H1 (cell line): ENCODE measurements around the gene SLC25A51. TPM values are rescaled to one million over a fixed set of nuclear protein-coding genes. Genes with fewer than 3 reads are reported as not detected.
A peak's percentile ranks its signal among the peaks of the same experiment; 100 is the strongest.

Experiments
- CTCF ChIA-PET: fragments of 300-600 bp; sonication (Branson Sonifier 250); formaldehyde crosslinking; loops from one replicate; lab custom pipeline; 2021; ENCODE audit not compliant: partially characterized antibody; lab: Charles Lee
- POLR2A ChIA-PET: fragments of 300-600 bp; sonication (Branson Sonifier 250); formaldehyde crosslinking; loops from one replicate; lab custom pipeline; 2021; ENCODE audit warnings: inconsistent platforms; ENCODE audit not compliant: partially characterized antibody; lab: Charles Lee
- DNase-seq, 2 experiments: peaks; one replicate each; pipeline versions ENCODE4 v3.0.0 to v3.0.0-alpha.2; 2010 to 2022; ENCODE audit warnings: low spot score in 2 of 2, low read depth in 1 of 2, mixed read lengths in 1 of 2
- FAIRE-seq: peaks from 2 replicates; lab custom pipeline; 2011; peaks lifted over from hg19 to GRCh38; lab: Jason Lieb, UNC
- H2AFZ ChIP-seq: 2 replicates; pipeline ENCODE4 v1.8.1; 2012; ENCODE audit warnings: low read length, inconsistent platforms
- H2AK5ac ChIP-seq: 2 replicates; pipeline ENCODE4 v1.6.1; 2013; ENCODE audit warnings: low read depth, low read length
- H2BK120ac ChIP-seq: replicated peaks from 2 replicates; pipeline ENCODE3; 2013; ENCODE audit warnings: low read depth, low read length, inconsistent platforms
- H2BK12ac ChIP-seq: 2 replicates; pipeline ENCODE4 v1.6.1; 2013; ENCODE audit warnings: low read depth, low read length
- H2BK15ac ChIP-seq: 2 replicates; pipeline ENCODE4 v1.6.1; 2013; ENCODE audit warnings: low read length
- H2BK20ac ChIP-seq: 2 replicates; pipeline ENCODE4 v1.6.1; 2013; ENCODE audit warnings: low read length
- H2BK5ac ChIP-seq: 2 replicates; pipeline ENCODE4 v1.6.1; 2013; ENCODE audit warnings: low read depth, low read length
- H3K14ac ChIP-seq: 2 replicates; pipeline ENCODE4 v1.6.1; 2013; ENCODE audit warnings: inconsistent platforms; ENCODE audit not compliant: insufficient read length
- H3K18ac ChIP-seq: 2 replicates; pipeline ENCODE4 v1.6.1; 2013; ENCODE audit warnings: low read length; ENCODE audit errors: extremely low read depth
- H3K23ac ChIP-seq: 2 replicates; pipeline ENCODE4 v1.6.1; 2013; ENCODE audit warnings: inconsistent platforms; ENCODE audit not compliant: insufficient read length
- H3K23me2 ChIP-seq: 2 replicates; pipeline ENCODE4 v1.6.1; 2013; ENCODE audit warnings: low read depth, low read length
- H3K27ac ChIP-seq: 2 replicates; pipeline ENCODE4 v1.6.1; 2011; ENCODE audit warnings: low read depth, low read length, inconsistent platforms
- H3K27me3 ChIP-seq, 4 experiments: replicated peaks in 1 of 4; 1 replicate in 1 of 4; 2 replicates in 3 of 4; pipeline versions ENCODE4 v1.6.1 to v1.8.1; 2011 to 2013; ENCODE audit warnings: low read length in 3 of 4, mild to moderate bottlenecking in 3 of 4, inconsistent platforms in 2 of 4, mixed read lengths in 2 of 4, moderate library complexity in 1 of 4; ENCODE audit not compliant: control insufficient read depth in 3 of 4, insufficient read depth in 3 of 4; ENCODE audit errors: extremely low read depth in 1 of 4
- H3K36me3 ChIP-seq, 4 experiments: 2 replicates each; pipeline versions ENCODE4 v1.6.1 to v1.8.1; 2011 to 2013; ENCODE audit warnings: mild to moderate bottlenecking in 4 of 4, low read length in 3 of 4, moderate library complexity in 2 of 4, control low read depth in 1 of 4, inconsistent platforms in 1 of 4; ENCODE audit not compliant: insufficient read depth in 4 of 4, control insufficient read depth in 2 of 4
- H3K4ac ChIP-seq: replicated peaks from 2 replicates; pipeline ENCODE3; 2013; ENCODE audit warnings: low read length, low read depth, mixed read lengths, inconsistent platforms; ENCODE audit not compliant: insufficient read length
- H3K4me1 ChIP-seq, 4 experiments: replicated peaks in 1 of 4; 1 replicate in 1 of 4; 2 replicates in 3 of 4; pipeline versions ENCODE4 v1.6.1 to v1.8.1; 2011 to 2013; ENCODE audit warnings: low read length in 3 of 4, inconsistent platforms in 2 of 4, mixed read lengths in 1 of 4; ENCODE audit not compliant: insufficient read depth in 4 of 4, control insufficient read depth in 3 of 4
- H3K4me2 ChIP-seq, 2 experiments: 2 replicates each; pipeline versions ENCODE4 v1.6.1 to v1.8.1; 2011 to 2013; ENCODE audit warnings: low read depth in 2 of 2, low read length in 2 of 2, control low read depth in 1 of 2, inconsistent platforms in 1 of 2, mild to moderate bottlenecking in 1 of 2; ENCODE audit not compliant: insufficient read depth in 1 of 2
- H3K4me3 ChIP-seq, 4 experiments: fragments of 200-600, 300-600 bp in 1 of 4; sonication (generic), shearing (Covaris generic), sonication (Bioruptor Twin) in 1 of 4; 2 replicates each; pipeline versions ENCODE4 v1.5.1 to v1.8.1; 2011 to 2016; ENCODE audit warnings: low read length in 4 of 4, low read depth in 3 of 4, control low read depth in 2 of 4, inconsistent platforms in 2 of 4, mild to moderate bottlenecking in 2 of 4, mixed read lengths in 1 of 4, moderate library complexity in 1 of 4; ENCODE audit not compliant: insufficient read depth in 2 of 4; ENCODE audit errors: extremely low read depth in 1 of 4
- H3K56ac ChIP-seq: replicated peaks from 2 replicates; pipeline ENCODE3; 2013; ENCODE audit warnings: low read depth, mild to moderate bottlenecking, mixed read lengths, low read length, inconsistent platforms; ENCODE audit not compliant: insufficient read length
- H3K79me1 ChIP-seq: 2 replicates; pipeline ENCODE4 v1.6.1; 2013; ENCODE audit warnings: low read depth, low read length, control low read depth
- H3K79me2 ChIP-seq, 2 experiments: 2 replicates each; pipeline versions ENCODE4 v1.6.1 to v1.8.1; 2012 to 2013; ENCODE audit warnings: low read length in 2 of 2, mild to moderate bottlenecking in 2 of 2, inconsistent platforms in 1 of 2; ENCODE audit not compliant: insufficient read depth in 2 of 2, control insufficient read depth in 1 of 2
- H3K9ac ChIP-seq, 4 experiments: replicated peaks in 1 of 4; 1 replicate in 1 of 4; 2 replicates in 3 of 4; pipeline versions ENCODE4 v1.6.1 to v1.8.1; 2011 to 2013; ENCODE audit warnings: low read depth in 3 of 4, low read length in 3 of 4, control low read depth in 2 of 4, mild to moderate bottlenecking in 2 of 4, moderate library complexity in 2 of 4, inconsistent platforms in 1 of 4; ENCODE audit errors: extremely low read depth in 1 of 4
- H3K9me3 ChIP-seq, 2 experiments: 2 replicates each; pipeline versions ENCODE4 v1.6.1 to v1.8.1; 2012 to 2013; ENCODE audit warnings: mild to moderate bottlenecking in 2 of 2, moderate library complexity in 2 of 2, control low read depth in 1 of 2, inconsistent platforms in 1 of 2, low read depth in 1 of 2, low read length in 1 of 2, mixed read lengths in 1 of 2; ENCODE audit not compliant: insufficient read depth in 2 of 2
- H4K20me1 ChIP-seq, 2 experiments: replicated peaks in 1 of 2; 2 replicates each; pipeline versions ENCODE3 to v1.8.1; 2011 to 2013; ENCODE audit warnings: inconsistent platforms in 2 of 2, low read length in 2 of 2, mild to moderate bottlenecking in 1 of 2; ENCODE audit not compliant: insufficient read depth in 2 of 2, control insufficient read depth in 1 of 2
- H4K5ac ChIP-seq: 2 replicates; pipeline ENCODE4 v1.6.1; 2013; ENCODE audit warnings: low read length, low read depth, mixed read lengths, inconsistent platforms; ENCODE audit not compliant: insufficient read length
- H4K8ac ChIP-seq: 2 replicates; pipeline ENCODE4 v1.8.0; 2013; ENCODE audit warnings: mild to moderate bottlenecking, moderate library complexity, low read length, inconsistent platforms; ENCODE audit not compliant: insufficient read depth; ENCODE audit errors: extremely low read depth
- H4K91ac ChIP-seq: replicated peaks from 2 replicates; pipeline ENCODE3; 2013; ENCODE audit warnings: low read length, mixed read lengths, inconsistent platforms; ENCODE audit not compliant: insufficient read length
- HDAC2 ChIP-seq, 2 experiments: fragments of 300-600 bp in 1 of 2; sonication (generic) in 1 of 2; IDR thresholded peaks; 2 replicates each; pipeline ENCODE4 v1.6.1; 2011 to 2012; ENCODE audit warnings: low read depth in 2 of 2, low read length in 2 of 2, mild to moderate bottlenecking in 2 of 2, moderate library complexity in 2 of 2, borderline replicate concordance in 1 of 2, inconsistent platforms in 1 of 2
- KDM1A ChIP-seq: fragments of 200-600, 300-600 bp; sonication (generic); IDR thresholded peaks from 2 replicates; pipeline ENCODE4 v1.7.1; 2016; ENCODE audit warnings: mild to moderate bottlenecking, low read length, borderline replicate concordance
- KDM5A ChIP-seq: fragments of 200-600 bp; IDR thresholded peaks from 2 replicates; pipeline ENCODE4 v1.7.1; 2012; ENCODE audit warnings: mild to moderate bottlenecking, low read length, inconsistent platforms, mixed read lengths
- MAFK ChIP-seq: IDR thresholded peaks from 2 replicates; pipeline ENCODE4 v1.6.1; 2012; ENCODE audit warnings: low read depth, mild to moderate bottlenecking, improper control_type of control experiment, low read length
- POU5F1 ChIP-seq: IDR thresholded peaks from 2 replicates; pipeline ENCODE4 v1.6.1; 2011; ENCODE audit warnings: low read depth, mild to moderate bottlenecking, low read length, moderate library complexity
- RNF2 ChIP-seq: fragments of 200-900, 300-1000 bp; sonication (generic); IDR thresholded peaks from 2 replicates; pipeline ENCODE4 v1.7.1; 2016; ENCODE audit warnings: borderline replicate concordance, low read depth, mild to moderate bottlenecking, antibody characterized with exemption, low read length; ENCODE audit not compliant: poor library complexity, severe bottlenecking; ENCODE audit errors: missing control alignments
- SIN3A ChIP-seq, 2 experiments: IDR thresholded peaks in 1 of 2; conservative IDR thresholded peaks in 1 of 2; 2 replicates each; pipeline ENCODE4 v1.6.1; 2011 to 2012; ENCODE audit warnings: low read length in 2 of 2, improper control_type of control experiment in 1 of 2, low read depth in 1 of 2, mild to moderate bottlenecking in 1 of 2
- SP2 ChIP-seq: IDR thresholded peaks from 2 replicates; pipeline ENCODE4 v1.6.1; 2012; ENCODE audit warnings: mild to moderate bottlenecking, low read length, inconsistent platforms
- TAF1 ChIP-seq: IDR thresholded peaks from 2 replicates; pipeline ENCODE4 v1.6.1; 2011; ENCODE audit warnings: mild to moderate bottlenecking, low read depth, low read length
- WGBS, 2 experiments: shearing (Covaris generic) in 1 of 2; methylation state at CpG; one replicate each; pipeline versions ENCODE4 v1.1.6 to v1.1.7; 2013 to 2015; ENCODE audit warnings: low lambda C conversion rate in 2 of 2, mixed read lengths in 2 of 2, inconsistent platforms in 1 of 2, low coverage in 1 of 2, missing lambda C conversion rate in 1 of 2; ENCODE audit not compliant: insufficient replicate concordance in 2 of 2, insufficient coverage in 1 of 2, insufficient read length in 1 of 2; ENCODE audit errors: extremely low coverage in 1 of 2, missing lambda C conversion rate in 1 of 2; 5-methylcytosine and 5-hydroxymethylcytosine counted together
- polyA plus RNA-seq, 7 experiments: library from polyadenylated mRNA; depleted of rRNA in 3 of 7; stranded (reverse) in 5 of 7; unstranded in 2 of 7; fragments of >200 nt in 5 of 7; fragments of 200-250 nt in 2 of 7; gene quantifications; 1 replicate in 5 of 7; 2 replicates in 1 of 7; 4 replicates in 1 of 7; pipeline versions ENCODE4 v1.2.1 to v1.2.3, GENCODE V29; 2011 to 2013; ENCODE audit warnings: missing spikeins in 2 of 7, mixed read lengths in 2 of 7
- total RNA-seq: library from RNA; stranded (reverse); fragmentation: NEBNext Ultra II Directional; extraction: Animal tissue kit (Norgen Biotek cat#: 25700); gene quantifications from 2 replicates; pipeline ENCODE4 v1.2.1, GENCODE V29; 2021
- TF ChIP-seq, protein P1 (sequence below): IDR thresholded peaks from 2 replicates; pipeline ENCODE4 v1.6.1; 2012; ENCODE audit warnings: inconsistent platforms

SLC25A51 gene
- total and polyA plus RNA-seq, 2 of the 8 experiments (the other 6 are each of a cell fraction or from before 2014, with no cell fraction given): 8.0 to 14.5 TPM

- no peak overlapping the region for H2BK120ac ChIP-seq
- H3K9ac ChIP-seq: no peak overlapping the region
- POLR2A ChIA-PET: no interaction called here
- no peaks in the 10 kb centered on the region; a peak in 1 of 8 replicates for H3K36me3 ChIP-seq
- H4K8ac ChIP-seq: no peak overlapping the region
- no peak overlapping the region for H3K23ac ChIP-seq
- no peak overlapping the region for H3K4me3 ChIP-seq
- no peak overlapping the region for H3K27ac ChIP-seq
- H3K4ac ChIP-seq: no peak overlapping the region
- H3K4me2 ChIP-seq: no peak overlapping the region
- H4K20me1 ChIP-seq: no peaks in the 10 kb centered on the region
- no peak overlapping the region for H2AFZ ChIP-seq
- H2BK12ac ChIP-seq: 0 out of 2 replicates have a peak overlapping the region, but pooled peaks have one; percentile 39
- no peak for DNase-seq
- no peak for FAIRE-seq
- H3K14ac ChIP-seq: no peak overlapping the region
- no peak overlapping the region for H4K5ac ChIP-seq
- H3K9me3 ChIP-seq: no peaks in the 10 kb centered on the region
- H2BK20ac ChIP-seq: peak overlapping the region; percentile 90; the same call in 1 of the 2 replicates
- no peaks in the 10 kb centered on the region for H3K23me2 ChIP-seq
- CTCF ChIA-PET: interaction anchor here (1.1 to 1.3 kb wide), 3 partner anchors 10 to 374 kb away, joined by 3 to 4 read pairs (median 4); no protein-coding TSS in a partner anchor
- WGBS, 2 experiments: 87% methylated on average over 5 of the region's 6 CpGs; no CpG with 5 or more reads in 1 of the 2 experiments
- H3K79me1 ChIP-seq: no peaks in the 10 kb centered on the region; the same call in 1 of the 2 replicates
- H3K27me3 ChIP-seq: no peaks in the 10 kb centered on the region
- peaks cover 0 to 23% (median 11%) of the 10 kb centered on the region in 4 experiments; a peak in 5 of 7 replicates for H3K4me1 ChIP-seq
- no peak overlapping the region for H3K56ac ChIP-seq
- no peak overlapping the region for H2BK15ac ChIP-seq
- no peak overlapping the region for H3K18ac ChIP-seq
- H2BK5ac ChIP-seq: no peak overlapping the region
- H2AK5ac ChIP-seq: no peak overlapping the region
- no peak overlapping the region for H4K91ac ChIP-seq
- no peaks in the 10 kb centered on the region for H3K79me2 ChIP-seq
- TF ChIP-seq TAF1 (no peak), SIN3A (conservative IDR thresholded peaks at IDR 0.05 in 1 of 2, IDR thresholded peaks at IDR 0.05 in 1 of 2; ENCODE audit: low read depth in 1 of 2, low read length in 2 of 2) (no peak), KDM1A (no peak), RNF2 (no peak), MAFK (no peak), POU5F1 (no peak), KDM5A (no peak), HDAC2 (IDR thresholded peaks at IDR 0.05; ENCODE audit: borderline replicate concordance in 1 of 2, low read depth in 2 of 2, low read length in 2 of 2) (no peak), SP2 (no peak)
- TF ChIP-seq, protein P1, sequence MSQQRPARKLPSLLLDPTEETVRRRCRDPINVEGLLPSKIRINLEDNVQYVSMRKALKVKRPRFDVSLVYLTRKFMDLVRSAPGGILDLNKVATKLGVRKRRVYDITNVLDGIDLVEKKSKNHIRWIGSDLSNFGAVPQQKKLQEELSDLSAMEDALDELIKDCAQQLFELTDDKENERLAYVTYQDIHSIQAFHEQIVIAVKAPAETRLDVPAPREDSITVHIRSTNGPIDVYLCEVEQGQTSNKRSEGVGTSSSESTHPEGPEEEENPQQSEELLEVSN: no peak
These were observed 14.8 kb upstream of the SLC25A51 start for GRCh38 chr9:37918665-37919170.
